ENCODE results near the gene OGT.

GRCh38 chrX:71563921-71564320 is 31.0 kb downstream of the OGT start:
- TF ChIP-seq, protein P1, sequence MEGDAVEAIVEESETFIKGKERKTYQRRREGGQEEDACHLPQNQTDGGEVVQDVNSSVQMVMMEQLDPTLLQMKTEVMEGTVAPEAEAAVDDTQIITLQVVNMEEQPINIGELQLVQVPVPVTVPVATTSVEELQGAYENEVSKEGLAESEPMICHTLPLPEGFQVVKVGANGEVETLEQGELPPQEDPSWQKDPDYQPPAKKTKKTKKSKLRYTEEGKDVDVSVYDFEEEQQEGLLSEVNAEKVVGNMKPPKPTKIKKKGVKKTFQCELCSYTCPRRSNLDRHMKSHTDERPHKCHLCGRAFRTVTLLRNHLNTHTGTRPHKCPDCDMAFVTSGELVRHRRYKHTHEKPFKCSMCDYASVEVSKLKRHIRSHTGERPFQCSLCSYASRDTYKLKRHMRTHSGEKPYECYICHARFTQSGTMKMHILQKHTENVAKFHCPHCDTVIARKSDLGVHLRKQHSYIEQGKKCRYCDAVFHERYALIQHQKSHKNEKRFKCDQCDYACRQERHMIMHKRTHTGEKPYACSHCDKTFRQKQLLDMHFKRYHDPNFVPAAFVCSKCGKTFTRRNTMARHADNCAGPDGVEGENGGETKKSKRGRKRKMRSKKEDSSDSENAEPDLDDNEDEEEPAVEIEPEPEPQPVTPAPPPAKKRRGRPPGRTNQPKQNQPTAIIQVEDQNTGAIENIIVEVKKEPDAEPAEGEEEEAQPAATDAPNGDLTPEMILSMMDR (IDR thresholded peaks at IDR 0.05) = no peak
- TF ChIP-seq POLR2A (IDR thresholded peaks at IDR 0.05) = no peak
